Measurements from ENCODE around the gene GPR132.
A peak's percentile ranks its signal among the peaks of the same experiment; 100 is the strongest.
"Not testable (repeated sequence)": the region's sequence is repeated elsewhere in the genome, so short reads cannot be mapped to it uniquely, and the experiment has no call there.

Gene GPR132

DNA sequence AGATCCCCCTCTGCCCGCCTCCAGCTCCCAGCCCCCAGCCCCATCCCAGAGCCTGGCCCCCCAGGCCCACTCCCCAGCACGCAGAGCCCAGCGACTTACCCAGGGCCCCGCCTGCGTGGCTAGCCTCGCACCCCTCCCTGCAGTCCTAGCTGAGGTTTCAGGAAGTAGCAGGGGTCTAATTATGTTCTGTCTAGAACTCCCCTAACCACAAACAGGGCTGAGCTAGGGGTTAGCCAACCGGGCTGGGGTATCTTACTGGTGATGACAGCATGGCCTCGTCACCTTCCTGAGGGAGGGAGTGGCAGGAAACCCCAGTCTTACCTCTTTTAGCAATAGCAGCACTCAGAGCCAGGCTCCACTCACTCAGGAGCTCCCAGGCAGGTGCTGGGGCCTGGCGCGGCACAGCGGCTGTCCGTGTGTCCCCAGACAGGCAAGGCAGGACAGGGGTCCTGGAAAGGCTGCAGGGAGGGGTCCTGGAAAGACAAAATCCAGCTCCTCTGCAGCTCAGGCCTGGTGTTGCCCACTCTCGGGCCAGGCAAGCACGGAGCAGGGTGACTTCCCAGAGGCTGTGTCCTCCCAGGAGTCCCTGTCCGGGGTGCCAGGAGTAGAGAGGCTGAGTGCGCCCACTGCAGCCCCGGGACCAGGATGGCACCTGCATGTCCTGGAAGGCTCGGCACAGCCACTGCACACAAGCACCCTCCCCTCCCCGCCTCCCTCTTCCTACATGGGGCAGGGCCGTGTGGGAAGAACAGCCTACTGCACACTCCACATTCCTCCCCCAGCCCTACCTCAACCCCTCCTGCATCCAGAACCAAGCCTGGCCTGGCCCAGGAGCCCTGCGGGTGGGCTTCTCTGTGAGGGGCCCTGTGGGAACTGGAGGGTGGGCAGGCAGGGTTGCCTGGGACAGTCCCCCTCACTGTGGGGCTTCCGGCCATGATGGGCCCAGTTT lies at the start of gene GPR132:
Gene GPR132 (minus strand): TSS at position 151 of the 949 bp plus-strand sequence. CDS start 10,010 bp downstream, outside the sequence.
- H3K4me3 Mint-ChIP-seq, result peak within 1 kb of the TSS; percentile 95
- H3K4me1 Mint-ChIP-seq, result peaks cover 61% of the 10 kb centered on the region
- no peaks in the 10 kb centered on the region for H3K36me3 Mint-ChIP-seq
- H3K27ac Mint-ChIP-seq, result peak within 1 kb of the TSS; percentile 92
- H3K9me3 Mint-ChIP-seq, result no peaks in the 10 kb centered on the region
- H3K27me3 Mint-ChIP-seq, result no peaks in the 10 kb centered on the region

DNA sequence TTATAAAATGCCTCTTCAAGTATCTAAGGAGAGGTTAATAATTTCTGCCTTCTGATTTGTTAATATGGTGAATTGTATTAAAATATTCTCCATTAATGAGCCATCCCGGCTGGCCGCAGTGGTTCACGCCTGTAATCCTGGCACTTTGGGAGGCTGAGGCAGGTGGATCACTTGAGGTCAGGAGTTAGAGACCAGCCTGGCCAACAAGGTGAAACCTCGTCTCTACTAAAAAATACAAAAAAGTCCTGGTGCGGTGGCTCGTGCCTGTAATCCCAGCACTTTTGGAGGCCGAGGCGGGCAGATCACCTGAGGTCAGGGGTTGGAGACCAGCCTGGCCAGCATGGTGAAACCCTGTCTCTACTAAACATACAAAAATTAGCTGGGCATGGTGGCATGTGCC lies 44.0 kb upstream of the GPR132 start:
- H3K4me3 Mint-ChIP-seq, H3K27ac Mint-ChIP-seq, H3K9me3 Mint-ChIP-seq, H3K27me3 Mint-ChIP-seq, H3K36me3 Mint-ChIP-seq, H3K4me1 Mint-ChIP-seq: not testable (repeated sequence)

DNA sequence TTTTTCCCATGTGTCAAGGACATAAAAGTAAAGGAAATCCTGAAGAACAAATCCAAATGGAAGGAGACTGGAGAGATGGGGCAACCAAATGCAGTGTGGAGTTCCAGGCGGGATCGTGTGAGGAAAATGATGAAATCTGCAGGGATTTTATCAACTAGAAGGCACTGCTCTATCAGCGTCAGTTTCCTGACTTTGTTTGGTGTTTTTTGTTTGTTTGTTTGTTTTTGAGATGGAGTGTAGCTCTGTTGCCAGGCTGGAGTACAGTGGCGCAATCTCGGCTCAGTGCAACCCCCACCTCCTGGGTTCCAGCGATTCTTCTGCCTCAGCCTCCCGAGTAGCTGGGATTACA lies 43.3 kb upstream of the GPR132 start:
- Mint-ChIP-seq H3K9me3 (no peaks in the 10 kb centered on the region), H3K4me1 (peaks cover 4% of the 10 kb centered on the region), H3K4me3 (no peak overlapping the region), H3K27me3 (peaks cover 6% of the 10 kb centered on the region), H3K27ac (no peak overlapping the region), H3K36me3 (peaks cover 4% of the 10 kb centered on the region)

DNA sequence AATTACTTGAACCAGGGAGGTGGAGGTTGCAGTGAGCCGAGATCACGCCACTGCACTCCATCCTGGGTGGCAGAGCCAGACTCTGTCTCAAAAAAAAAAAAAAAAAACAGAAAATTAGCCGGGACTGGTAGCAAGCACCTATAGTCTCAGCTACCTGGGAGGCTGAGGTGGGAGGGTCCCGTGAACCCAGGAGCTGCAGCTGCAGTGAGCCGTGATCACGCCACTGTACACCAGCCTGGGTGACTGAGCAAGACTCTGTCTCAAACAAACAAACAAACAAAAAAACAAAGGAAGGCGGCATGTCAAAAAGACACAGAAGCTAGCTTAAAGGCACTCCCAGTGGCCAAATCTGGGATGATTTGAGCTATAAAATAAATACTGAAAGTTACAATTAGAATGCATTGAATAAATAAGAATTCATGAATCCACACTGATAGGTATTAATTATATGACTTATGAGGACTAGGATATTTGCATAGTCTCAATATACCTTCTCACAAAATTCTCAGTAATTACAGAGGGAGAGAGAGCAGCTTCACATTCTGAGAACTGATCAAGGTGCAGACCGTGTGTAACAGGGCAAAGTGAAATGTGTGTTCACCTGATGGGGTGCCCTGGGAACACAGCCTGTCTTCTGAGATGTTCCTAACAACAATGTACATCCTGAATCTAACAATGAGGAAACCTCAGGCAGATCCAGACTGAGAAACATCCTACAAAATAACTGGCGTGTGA lies 42.7 kb upstream of the GPR132 start:
- peaks cover 4% of the 10 kb centered on the region for H3K36me3 Mint-ChIP-seq
- peaks cover 4% of the 10 kb centered on the region for H3K4me1 Mint-ChIP-seq
- H3K4me3 Mint-ChIP-seq, result no peak overlapping the region
- peaks cover 6% of the 10 kb centered on the region for H3K27me3 Mint-ChIP-seq
- no peaks in the 10 kb centered on the region for H3K9me3 Mint-ChIP-seq
- H3K27ac Mint-ChIP-seq, result no peak overlapping the region

- Mint-ChIP-seq H3K4me3 (no peak overlapping the region), H3K4me1 (peaks cover 4% of the 10 kb centered on the region), H3K27me3 (peaks cover 6% of the 10 kb centered on the region), H3K27ac (no peak overlapping the region), H3K9me3 (no peaks in the 10 kb centered on the region), H3K36me3 (peaks cover 4% of the 10 kb centered on the region)
Measured at GRCh38 chr14:105107351-105107750, 42.1 kb upstream of the GPR132 start.

- Mint-ChIP-seq H3K4me1 (peaks cover 4% of the 10 kb centered on the region), H3K36me3 (peaks cover 4% of the 10 kb centered on the region), H3K27me3 (peaks cover 6% of the 10 kb centered on the region), H3K27ac (no peak overlapping the region), H3K4me3 (no peak overlapping the region), H3K9me3 (no peaks in the 10 kb centered on the region)
Measured at GRCh38 chr14:105105158-105105557, 39.9 kb upstream of the GPR132 start.

DNA sequence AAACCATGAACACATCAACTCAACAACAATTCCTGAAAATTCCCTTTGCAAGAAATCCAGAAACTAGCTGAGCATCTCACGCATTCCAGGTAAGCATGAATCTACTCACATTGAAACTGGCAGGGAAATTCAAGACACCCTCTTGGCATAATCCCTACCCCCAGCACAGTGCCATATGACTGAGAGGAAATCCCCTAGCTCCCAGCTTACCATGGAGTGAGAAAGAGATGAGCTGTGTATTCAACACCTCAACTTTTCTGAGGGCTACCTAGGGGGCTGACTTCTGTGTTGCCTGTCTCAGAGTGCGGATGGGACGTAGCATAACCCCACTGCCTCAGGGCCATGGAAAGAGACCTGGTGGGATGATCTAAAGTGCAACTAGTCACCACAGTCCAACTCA lies 37.7 kb upstream of the GPR132 start:
- Mint-ChIP-seq H3K4me3 (no peak overlapping the region), H3K9me3 (no peaks in the 10 kb centered on the region), H3K4me1 (peaks cover 4% of the 10 kb centered on the region), H3K27me3 (peaks cover 6% of the 10 kb centered on the region), H3K27ac (no peak overlapping the region), H3K36me3 (peaks cover 4% of the 10 kb centered on the region)

GRCh38 chr14:105102361-105102870 lies 37.2 kb upstream of the GPR132 start:
- no peak overlapping the region for H3K27ac Mint-ChIP-seq
- peaks cover 4% of the 10 kb centered on the region for H3K36me3 Mint-ChIP-seq
- H3K4me3 Mint-ChIP-seq, result no peak overlapping the region
- no peaks in the 10 kb centered on the region for H3K9me3 Mint-ChIP-seq
- peaks cover 6% of the 10 kb centered on the region for H3K27me3 Mint-ChIP-seq
- peaks cover 4% of the 10 kb centered on the region for H3K4me1 Mint-ChIP-seq

- H3K27ac Mint-ChIP-seq, result no peak overlapping the region
- peaks cover 4% of the 10 kb centered on the region for H3K36me3 Mint-ChIP-seq
- peaks cover 6% of the 10 kb centered on the region for H3K27me3 Mint-ChIP-seq
- H3K4me3 Mint-ChIP-seq, result no peak overlapping the region
- H3K9me3 Mint-ChIP-seq, result no peaks in the 10 kb centered on the region
- H3K4me1 Mint-ChIP-seq, result peaks cover 9% of the 10 kb centered on the region
Measured at GRCh38 chr14:105100910-105101309, 35.7 kb upstream of the GPR132 start.

GRCh38 chr14:105099778-105100177 lies 34.5 kb upstream of the GPR132 start:
- Mint-ChIP-seq H3K9me3 (no peaks in the 10 kb centered on the region), H3K4me3 (no peak overlapping the region), H3K4me1 (peaks cover 5% of the 10 kb centered on the region), H3K27me3 (peaks cover 6% of the 10 kb centered on the region), H3K27ac (no peak overlapping the region), H3K36me3 (peaks cover 4% of the 10 kb centered on the region)

DNA sequence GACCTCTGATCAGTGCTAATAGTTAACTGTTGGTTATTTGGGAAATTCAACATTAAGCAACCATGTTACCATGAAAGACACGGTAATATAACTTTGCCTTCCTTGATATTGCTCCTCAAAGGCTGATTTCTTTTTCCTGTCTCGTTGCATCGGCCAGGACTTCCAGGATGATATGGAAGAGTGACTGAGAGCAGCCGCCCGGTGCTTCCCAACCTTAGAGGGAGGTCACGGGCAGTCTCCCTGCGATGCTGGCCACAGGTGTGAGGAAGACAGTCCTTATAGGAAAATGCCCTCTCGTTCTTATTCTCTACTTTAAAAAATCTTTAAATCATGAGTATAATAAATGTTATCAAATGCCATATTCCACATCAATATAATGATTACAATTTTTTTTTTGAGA lies 33.1 kb upstream of the GPR132 start:
- Mint-ChIP-seq H3K4me1 (peaks cover 5% of the 10 kb centered on the region), H3K27ac (no peak overlapping the region), H3K27me3 (no peaks in the 10 kb centered on the region), H3K9me3 (no peaks in the 10 kb centered on the region), H3K36me3 (no peaks in the 10 kb centered on the region), H3K4me3 (no peak overlapping the region)

DNA sequence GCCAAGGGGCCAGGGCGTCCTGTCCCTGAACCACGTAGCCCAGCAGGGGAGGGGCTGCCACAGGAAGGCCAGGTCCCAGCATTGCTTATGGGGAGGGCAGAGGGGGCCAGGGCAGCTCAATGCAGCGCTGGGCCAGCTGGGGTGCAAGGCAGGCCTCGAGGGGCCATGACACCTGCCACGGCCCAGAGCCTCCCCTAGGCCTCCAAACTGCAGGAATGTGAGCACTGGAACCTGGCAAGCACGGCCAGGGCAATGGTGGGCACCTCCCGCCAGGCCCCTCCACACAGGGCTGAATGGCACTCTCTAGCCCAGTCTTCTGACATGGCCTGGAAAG lies 32.5 kb upstream of the GPR132 start:
- H3K9me3 Mint-ChIP-seq, result no peaks in the 10 kb centered on the region
- peaks cover 5% of the 10 kb centered on the region for H3K4me1 Mint-ChIP-seq
- H3K27me3 Mint-ChIP-seq, result no peaks in the 10 kb centered on the region
- H3K4me3 Mint-ChIP-seq, result no peak overlapping the region
- H3K27ac Mint-ChIP-seq, result no peak overlapping the region
- no peaks in the 10 kb centered on the region for H3K36me3 Mint-ChIP-seq

DNA sequence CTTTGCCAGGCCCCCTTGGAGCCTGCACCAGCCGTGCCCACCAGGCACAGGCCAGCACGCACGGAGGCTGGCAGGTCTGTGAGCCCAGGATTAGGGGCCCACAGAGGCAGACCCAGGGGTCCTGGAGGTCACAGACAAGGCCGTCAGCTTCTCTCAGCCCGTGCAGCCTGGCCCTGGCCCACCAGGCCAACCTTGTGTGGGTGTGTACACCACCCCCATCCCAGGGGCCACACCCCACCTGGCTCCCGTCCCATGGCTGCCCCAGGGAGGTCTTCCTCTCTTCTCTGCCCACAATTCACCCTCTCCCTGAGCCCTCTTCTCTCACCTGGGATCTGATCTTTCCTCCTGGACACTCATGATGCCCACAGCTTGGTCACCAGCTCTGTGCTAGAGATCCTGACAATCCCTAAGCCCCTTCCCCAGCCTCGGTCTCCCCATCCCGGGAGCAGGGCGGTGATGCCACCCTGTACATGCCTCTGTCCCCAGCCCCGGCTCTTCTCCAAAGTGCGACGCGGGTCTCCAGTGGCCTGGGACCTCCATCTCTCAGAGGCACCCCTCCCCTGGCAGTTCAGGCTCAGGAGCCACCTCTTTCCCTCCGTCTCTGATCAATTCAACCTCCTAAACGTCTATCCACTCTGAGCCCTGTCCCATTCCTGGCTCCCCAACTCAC lies 31.1 kb upstream of the GPR132 start:
- Mint-ChIP-seq H3K4me1 (peaks cover 9% of the 10 kb centered on the region), H3K27me3 (no peaks in the 10 kb centered on the region), H3K4me3 (no peak overlapping the region), H3K9me3 (no peaks in the 10 kb centered on the region), H3K27ac (peak overlapping the region; percentile 47), H3K36me3 (no peaks in the 10 kb centered on the region)

GRCh38 chr14:105095236-105095805 lies 30.1 kb upstream of the GPR132 start:
- Mint-ChIP-seq H3K27ac (no peak overlapping the region), H3K9me3 (no peaks in the 10 kb centered on the region), H3K4me1 (peaks cover 14% of the 10 kb centered on the region), H3K4me3 (peak overlapping the region; percentile 12), H3K36me3 (no peaks in the 10 kb centered on the region), H3K27me3 (no peaks in the 10 kb centered on the region)

DNA sequence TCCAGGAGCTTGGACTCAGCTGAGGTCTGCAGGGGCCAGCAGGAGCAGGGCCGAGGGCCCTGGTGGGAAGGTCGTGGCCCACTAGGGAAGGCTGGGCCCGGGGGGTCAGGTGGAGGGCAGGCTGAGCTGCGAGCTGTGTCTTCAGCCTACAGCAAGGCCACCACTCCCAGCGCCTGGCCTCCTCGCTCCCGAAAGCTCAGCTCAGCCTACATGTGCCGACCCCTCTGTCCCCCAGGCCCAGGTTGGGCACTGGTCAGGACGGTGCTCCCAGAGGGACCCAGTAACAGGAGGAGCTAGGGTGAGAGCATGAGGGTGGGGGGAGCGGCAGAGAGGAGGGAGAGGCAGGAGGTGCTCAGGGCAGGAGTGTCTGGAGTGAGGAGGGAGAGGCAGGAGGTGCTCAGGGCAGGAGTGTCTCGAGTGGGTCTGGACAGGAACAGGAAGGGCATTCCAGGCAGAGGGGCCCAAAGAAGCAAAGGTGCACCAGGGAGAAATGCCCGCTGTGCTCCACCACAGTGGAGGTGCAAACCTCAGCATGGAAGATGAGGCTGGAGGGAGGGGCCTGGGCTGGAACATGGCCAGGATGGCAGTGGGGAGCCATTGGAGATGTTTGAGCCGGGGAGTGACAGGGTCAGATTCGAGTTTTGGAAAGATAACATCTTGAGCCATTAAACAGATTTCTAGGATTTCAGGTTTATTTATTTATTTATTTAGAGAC lies 29.1 kb upstream of the GPR132 start:
- peak overlapping the region; percentile 60 for H3K4me3 Mint-ChIP-seq

More for the DNA sequence above, 29.1 kb upstream of the GPR132 start:
- H3K4me1 Mint-ChIP-seq, result peaks cover 15% of the 10 kb centered on the region
- no peaks in the 10 kb centered on the region for H3K36me3 Mint-ChIP-seq
- no peaks in the 10 kb centered on the region for H3K27me3 Mint-ChIP-seq
- peak overlapping the region; percentile 30 for H3K27ac Mint-ChIP-seq
- no peaks in the 10 kb centered on the region for H3K9me3 Mint-ChIP-seq
